Panc1 (cell line): ENCODE results near the gene GNG4.

ENCODE experiments used
- POLR2AphosphoS5 ChIP-seq: IDR thresholded peaks from 2 replicates; pipeline ENCODE4 v1.6.1; 2012; ENCODE audit warnings: mild to moderate bottlenecking, low read depth, low read length, moderate library complexity
- TF ChIP-seq, protein P1 (sequence below): fragments of 450-650 bp; IDR thresholded peaks from 2 replicates; pipeline ENCODE4 v1.5.1; 2017; ENCODE audit warnings: mild to moderate bottlenecking
- TF ChIP-seq, protein P2 (sequence below), 2 experiments: IDR thresholded peaks; 2 replicates each; pipeline ENCODE4 v1.6.1; 2011 to 2012; ENCODE audit warnings: low read depth in 2 of 2, control low read depth in 1 of 2, low read length in 1 of 2, mild to moderate bottlenecking in 1 of 2, moderate library complexity in 1 of 2; ENCODE audit not compliant: insufficient read depth in 1 of 2

DNA sequence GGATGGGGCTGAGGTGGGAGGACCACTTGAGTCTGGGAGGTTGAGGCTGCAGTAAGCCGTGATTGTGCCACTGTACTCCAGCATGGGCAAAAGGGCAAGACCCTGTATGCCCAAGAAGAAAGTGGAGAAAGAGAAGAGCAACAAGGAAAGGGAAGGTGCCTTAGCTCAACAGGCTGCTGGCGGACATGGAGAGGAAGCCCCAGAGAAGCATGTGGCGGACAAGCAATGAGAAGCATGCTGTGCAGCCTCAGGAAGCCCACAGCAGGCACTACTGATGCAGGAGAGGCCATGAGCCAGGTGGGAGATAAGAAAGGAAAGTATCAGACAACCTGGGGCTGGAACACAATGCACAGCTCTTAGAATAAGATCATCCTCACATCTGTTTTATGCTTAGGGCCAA is 32.6 kb upstream of the GNG4 start:
- no peak for TF ChIP-seq POLR2AphosphoS5
- TF ChIP-seq, protein P1, sequence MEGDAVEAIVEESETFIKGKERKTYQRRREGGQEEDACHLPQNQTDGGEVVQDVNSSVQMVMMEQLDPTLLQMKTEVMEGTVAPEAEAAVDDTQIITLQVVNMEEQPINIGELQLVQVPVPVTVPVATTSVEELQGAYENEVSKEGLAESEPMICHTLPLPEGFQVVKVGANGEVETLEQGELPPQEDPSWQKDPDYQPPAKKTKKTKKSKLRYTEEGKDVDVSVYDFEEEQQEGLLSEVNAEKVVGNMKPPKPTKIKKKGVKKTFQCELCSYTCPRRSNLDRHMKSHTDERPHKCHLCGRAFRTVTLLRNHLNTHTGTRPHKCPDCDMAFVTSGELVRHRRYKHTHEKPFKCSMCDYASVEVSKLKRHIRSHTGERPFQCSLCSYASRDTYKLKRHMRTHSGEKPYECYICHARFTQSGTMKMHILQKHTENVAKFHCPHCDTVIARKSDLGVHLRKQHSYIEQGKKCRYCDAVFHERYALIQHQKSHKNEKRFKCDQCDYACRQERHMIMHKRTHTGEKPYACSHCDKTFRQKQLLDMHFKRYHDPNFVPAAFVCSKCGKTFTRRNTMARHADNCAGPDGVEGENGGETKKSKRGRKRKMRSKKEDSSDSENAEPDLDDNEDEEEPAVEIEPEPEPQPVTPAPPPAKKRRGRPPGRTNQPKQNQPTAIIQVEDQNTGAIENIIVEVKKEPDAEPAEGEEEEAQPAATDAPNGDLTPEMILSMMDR, result no peak
- TF ChIP-seq, protein P2, sequence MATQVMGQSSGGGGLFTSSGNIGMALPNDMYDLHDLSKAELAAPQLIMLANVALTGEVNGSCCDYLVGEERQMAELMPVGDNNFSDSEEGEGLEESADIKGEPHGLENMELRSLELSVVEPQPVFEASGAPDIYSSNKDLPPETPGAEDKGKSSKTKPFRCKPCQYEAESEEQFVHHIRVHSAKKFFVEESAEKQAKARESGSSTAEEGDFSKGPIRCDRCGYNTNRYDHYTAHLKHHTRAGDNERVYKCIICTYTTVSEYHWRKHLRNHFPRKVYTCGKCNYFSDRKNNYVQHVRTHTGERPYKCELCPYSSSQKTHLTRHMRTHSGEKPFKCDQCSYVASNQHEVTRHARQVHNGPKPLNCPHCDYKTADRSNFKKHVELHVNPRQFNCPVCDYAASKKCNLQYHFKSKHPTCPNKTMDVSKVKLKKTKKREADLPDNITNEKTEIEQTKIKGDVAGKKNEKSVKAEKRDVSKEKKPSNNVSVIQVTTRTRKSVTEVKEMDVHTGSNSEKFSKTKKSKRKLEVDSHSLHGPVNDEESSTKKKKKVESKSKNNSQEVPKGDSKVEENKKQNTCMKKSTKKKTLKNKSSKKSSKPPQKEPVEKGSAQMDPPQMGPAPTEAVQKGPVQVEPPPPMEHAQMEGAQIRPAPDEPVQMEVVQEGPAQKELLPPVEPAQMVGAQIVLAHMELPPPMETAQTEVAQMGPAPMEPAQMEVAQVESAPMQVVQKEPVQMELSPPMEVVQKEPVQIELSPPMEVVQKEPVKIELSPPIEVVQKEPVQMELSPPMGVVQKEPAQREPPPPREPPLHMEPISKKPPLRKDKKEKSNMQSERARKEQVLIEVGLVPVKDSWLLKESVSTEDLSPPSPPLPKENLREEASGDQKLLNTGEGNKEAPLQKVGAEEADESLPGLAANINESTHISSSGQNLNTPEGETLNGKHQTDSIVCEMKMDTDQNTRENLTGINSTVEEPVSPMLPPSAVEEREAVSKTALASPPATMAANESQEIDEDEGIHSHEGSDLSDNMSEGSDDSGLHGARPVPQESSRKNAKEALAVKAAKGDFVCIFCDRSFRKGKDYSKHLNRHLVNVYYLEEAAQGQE (IDR thresholded peaks at IDR 0.05; ENCODE audit: insufficient read depth in 1 of 2, low read depth in 2 of 2, low read length in 1 of 2), result no peak
